GM23338 (cell line): Measurements from ENCODE around the gene MAP3K9. TPM values are rescaled to one million over a fixed set of nuclear protein-coding genes. Genes with fewer than 3 reads are reported as not detected.

Experiments used
- ATAC-seq: fragments of 200-7000 bp; cut with Tn5 transposase; 3 replicates; pipeline ENCODE4 v1.9.1; 2020
- DNase-seq: peaks from one replicate; pipeline ENCODE4 v3.0.0-alpha.2; 2015; ENCODE audit warnings: low spot score
- H2AFZ ChIP-seq: fragments of 200-600 bp; sonication (generic); 2 replicates; pipeline ENCODE4 v1.8.0; 2016; ENCODE audit warnings: antibody characterized with exemption, mild to moderate bottlenecking, moderate library complexity
- H3F3A ChIP-seq: fragments of 200-600 bp; sonication (generic); replicated peaks from 2 replicates; pipeline ENCODE4 v1.8.0; 2017; ENCODE audit warnings: antibody characterized with exemption, mixed run types, low read depth
- H3K27ac ChIP-seq: fragments of 200-600 bp; sonication (generic); 2 replicates; pipeline ENCODE4 v1.6.1; 2016; ENCODE audit warnings: low read depth
- H3K27me3 ChIP-seq: fragments of 200-600 bp; sonication (generic); 2 replicates; pipeline ENCODE4 v1.8.0; 2016; ENCODE audit warnings: mild to moderate bottlenecking, mixed run types, moderate library complexity; ENCODE audit not compliant: insufficient read depth
- H3K36me3 ChIP-seq: fragments of 200-600 bp; sonication (generic); 2 replicates; pipeline ENCODE4 v1.8.0; 2016; ENCODE audit warnings: mild to moderate bottlenecking; ENCODE audit not compliant: insufficient read depth
- H3K4me1 ChIP-seq: fragments of 200-600 bp; sonication (generic); 2 replicates; pipeline ENCODE4 v1.8.0; 2016; ENCODE audit warnings: mild to moderate bottlenecking, moderate library complexity; ENCODE audit not compliant: insufficient read depth
- H3K4me2 ChIP-seq: fragments of 200-600 bp; sonication (generic); 2 replicates; pipeline ENCODE4 v1.7.1; 2017; ENCODE audit warnings: mixed run types
- H3K4me3 ChIP-seq: fragments of 200-600 bp; sonication (generic); 2 replicates; pipeline ENCODE4 v1.6.1; 2016; ENCODE audit warnings: mixed run types
- H3K79me2 ChIP-seq: fragments of 200-600 bp; sonication (generic); replicated peaks from 2 replicates; pipeline ENCODE4 v1.8.0; 2017; ENCODE audit warnings: mild to moderate bottlenecking; ENCODE audit not compliant: insufficient read depth
- H3K9me2 ChIP-seq: fragments of 200-600 bp; sonication (generic); 2 replicates; pipeline ENCODE4 v1.8.0; 2017; ENCODE audit not compliant: insufficient read depth
- H4K20me1 ChIP-seq: fragments of 200-600 bp; sonication (generic); replicated peaks from 2 replicates; pipeline ENCODE4 v1.8.0; 2017; ENCODE audit warnings: mild to moderate bottlenecking; ENCODE audit not compliant: insufficient read depth
- H3K27ac Mint-ChIP-seq: 2 replicates; pipeline ENCODE4 v1.8.0; 2020; ENCODE audit warnings: inconsistent platforms, mild to moderate bottlenecking, moderate library complexity, mixed read lengths
- H3K27me3 Mint-ChIP-seq: 3 replicates; pipeline ENCODE4 v1.8.0; 2022; ENCODE audit warnings: low read depth, mild to moderate bottlenecking, moderate library complexity, mixed read lengths, inconsistent platforms; ENCODE audit not compliant: insufficient read depth, poor library complexity
- H3K36me3 Mint-ChIP-seq: 3 replicates; pipeline ENCODE4 v1.8.0; 2021; ENCODE audit warnings: low read depth, mild to moderate bottlenecking, inconsistent platforms, moderate library complexity, mixed read lengths
- H3K4me1 Mint-ChIP-seq: 3 replicates; pipeline ENCODE4 v1.8.0; 2020; ENCODE audit warnings: mild to moderate bottlenecking, inconsistent platforms, mixed read lengths
- H3K4me3 Mint-ChIP-seq: 3 replicates; pipeline ENCODE4 v1.8.0; 2021; ENCODE audit warnings: moderate library complexity, mild to moderate bottlenecking, inconsistent platforms, mixed read lengths
- H3K9me3 Mint-ChIP-seq: 3 replicates; pipeline ENCODE4 v1.8.0; 2020; ENCODE audit warnings: moderate library complexity, mild to moderate bottlenecking, inconsistent platforms, mixed read lengths
- CREB1 ChIP-seq: fragments of 250-450 bp; sonication (Bioruptor Pico); IDR thresholded peaks from 2 replicates; pipeline ENCODE4 v1.5.0; 2020; ENCODE audit warnings: low read depth, mild to moderate bottlenecking, moderate library complexity
- ETS1 ChIP-seq: IDR thresholded peaks from 2 replicates; pipeline ENCODE4 v1.6.1; 2016; ENCODE audit warnings: antibody characterized with exemption
- EZH2 ChIP-seq: fragments of 200-600 bp; sonication (generic); IDR thresholded peaks from one replicate; pipeline ENCODE4 v1.8.0; 2017; ENCODE audit warnings: antibody characterized with exemption, mild to moderate bottlenecking, low read depth; ENCODE audit not compliant: unreplicated experiment
- EZH2phosphoT487 ChIP-seq: fragments of 200-600 bp; sonication (generic); IDR thresholded peaks from one replicate; pipeline ENCODE4 v1.8.1; 2018; ENCODE audit warnings: antibody characterized with exemption; ENCODE audit not compliant: unreplicated experiment
- JUNB ChIP-seq: IDR thresholded peaks from one replicate; pipeline ENCODE4 v1.6.1; 2016; ENCODE audit warnings: antibody characterized with exemption; ENCODE audit not compliant: unreplicated experiment
- NANOG ChIP-seq: IDR thresholded peaks from 2 replicates; pipeline ENCODE4 v1.6.1; 2016; ENCODE audit warnings: antibody characterized with exemption, borderline replicate concordance
- POLR2AphosphoS5 ChIP-seq: IDR thresholded peaks from 2 replicates; pipeline ENCODE4 v1.6.1; 2016; ENCODE audit warnings: antibody characterized with exemption, low read depth
- REST ChIP-seq: IDR thresholded peaks from one replicate; pipeline ENCODE4 v1.6.1; 2018; ENCODE audit warnings: antibody characterized with exemption; ENCODE audit not compliant: unreplicated experiment
- STAT1 ChIP-seq: IDR thresholded peaks from one replicate; pipeline ENCODE4 v1.6.1; 2016; ENCODE audit warnings: antibody characterized with exemption; ENCODE audit not compliant: unreplicated experiment
- ZNF114 ChIP-seq: fragments of 250-450 bp; sonication (Bioruptor Pico); IDR thresholded peaks from 2 replicates; pipeline ENCODE4 v1.5.0; 2020; ENCODE audit warnings: mild to moderate bottlenecking, moderate library complexity
- ZNF331 ChIP-seq: fragments of 250-450 bp; sonication (Bioruptor Pico); IDR thresholded peaks from 2 replicates; pipeline ENCODE4 v1.5.0; 2020; ENCODE audit warnings: low read depth, mild to moderate bottlenecking, moderate library complexity
- ZNF462 ChIP-seq: fragments of 250-450 bp; sonication (Bioruptor Pico); IDR thresholded peaks from 2 replicates; pipeline ENCODE4 v1.5.0; 2020; ENCODE audit warnings: mild to moderate bottlenecking, moderate library complexity
- polyA plus RNA-seq: library from polyadenylated mRNA; unstranded; fragments of >200 nt; fragmentation: Nextera tagmentation; extraction: Ambion mirVana; gene quantifications from 2 replicates; pipeline ENCODE4 v1.2.1, GENCODE V29; 2016
- total RNA-seq: library from RNA; depleted of rRNA; stranded (reverse); fragments of >200 nt; shearing (Covaris generic); gene quantifications from 2 replicates; pipeline ENCODE4 v1.2.3, GENCODE V29; 2014

MAP3K9 gene
- total and polyA plus RNA-seq, 2 experiments from 2014 or later, result 5.3 to 30.8 TPM

GRCh38 chr14:70706177-70706576, 103.1 kb downstream of the MAP3K9 start (continued):
- TF ChIP-seq ZNF462 (CRISPR knock-in tag) (no peak), STAT1 (no peak), ETS1 (no peak), POLR2AphosphoS5 (no peak), ZNF114 (CRISPR knock-in tag) (no peak), EZH2 (no peak), ZNF331 (CRISPR knock-in tag) (no peak)

- H3K4me1 ChIP-seq, result peaks cover 40% of the 10 kb centered on the region
- Mint-ChIP-seq H3K9me3 (no peaks in the 10 kb centered on the region; the same call in 2 of the 3 replicates), H3K27me3 (peaks cover 2% of the 10 kb centered on the region), H3K4me3 (no peak overlapping the region), H3K36me3 (no peaks in the 10 kb centered on the region), H3K4me1 (peaks cover 51% of the 10 kb centered on the region), H3K27ac (no peak overlapping the region)
- H3K79me2 ChIP-seq, result no peaks in the 10 kb centered on the region
- no peaks in the 10 kb centered on the region for H3K36me3 ChIP-seq
- no peak overlapping the region for H3K27ac ChIP-seq
- peaks cover 9% of the 10 kb centered on the region; the same call in 1 of the 2 replicates for H3F3A ChIP-seq
- DNase-seq (no peak), ATAC-seq (no peak)
- 0 out of 2 replicates have a peak, but pooled peaks cover 9% of the 10 kb centered on the region for H3K9me2 ChIP-seq
- H2AFZ ChIP-seq, result no peak overlapping the region
- H3K27me3 ChIP-seq, result no peaks in the 10 kb centered on the region
- no peak for TF ChIP-seq JUNB
- TF ChIP-seq EZH2, result no peak
- TF ChIP-seq CREB1 (CRISPR knock-in tag), result no peak
- TF ChIP-seq REST, result no peak
- TF ChIP-seq ZNF331 (CRISPR knock-in tag), result no peak
- TF ChIP-seq POLR2AphosphoS5, result no peak
- TF ChIP-seq STAT1, result no peak
- no peak for TF ChIP-seq NANOG
- no peak for TF ChIP-seq EZH2phosphoT487
- no peaks in the 10 kb centered on the region for H4K20me1 ChIP-seq
- H3K4me2 ChIP-seq, result no peak overlapping the region
- no peak overlapping the region for H3K4me3 ChIP-seq
Observed at GRCh38 chr14:70704960-70705359, 104.4 kb downstream of the MAP3K9 start.
